GM12892 (cell line): Measurements from ENCODE around the gene RMRP.

Experiments used
- POLR2A ChIP-seq: IDR thresholded peaks from 2 replicates; pipeline ENCODE4 v1.6.1; 2011; ENCODE audit warnings: low read depth, low read length, control low read depth
- POLR2AphosphoS5 ChIP-seq: IDR thresholded peaks from 2 replicates; pipeline ENCODE4 v1.6.1; 2011; ENCODE audit warnings: low read depth, low read length, control low read depth

DNA sequence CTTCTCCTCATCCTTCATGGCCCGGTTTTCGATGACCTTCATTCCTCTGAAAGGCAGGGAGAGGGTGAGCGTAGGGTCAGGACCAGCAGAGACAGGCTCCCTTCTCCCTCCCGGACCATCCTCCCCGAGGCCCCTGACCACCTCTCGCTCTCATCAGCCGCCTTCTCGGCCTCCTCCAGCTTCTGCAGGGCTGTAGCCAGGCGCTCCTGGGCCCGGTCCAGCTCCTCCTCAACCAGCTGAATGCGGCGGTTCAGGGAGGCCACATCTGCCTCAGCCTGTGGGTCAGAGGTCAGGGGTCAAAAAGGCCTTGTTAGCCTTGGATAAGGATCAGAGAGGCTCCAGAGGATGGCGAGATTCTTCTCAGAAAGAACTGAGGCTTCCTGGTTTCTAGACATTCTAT is 27.7 kb upstream of the RMRP start:
- TF ChIP-seq POLR2A: no peak
- TF ChIP-seq POLR2AphosphoS5: no peak
